Measurements from ENCODE around the gene CELF3. TPM values are rescaled to one million over a fixed set of nuclear protein-coding genes. Genes with fewer than 3 reads are reported as not detected.
"Not testable (repeated sequence)": the region's sequence is repeated elsewhere in the genome, so short reads cannot be mapped to it uniquely, and the experiment has no call there.

The CELF3 gene
- total RNA-seq, 1 experiment from 2014 or later = 0.11 TPM

DNA sequence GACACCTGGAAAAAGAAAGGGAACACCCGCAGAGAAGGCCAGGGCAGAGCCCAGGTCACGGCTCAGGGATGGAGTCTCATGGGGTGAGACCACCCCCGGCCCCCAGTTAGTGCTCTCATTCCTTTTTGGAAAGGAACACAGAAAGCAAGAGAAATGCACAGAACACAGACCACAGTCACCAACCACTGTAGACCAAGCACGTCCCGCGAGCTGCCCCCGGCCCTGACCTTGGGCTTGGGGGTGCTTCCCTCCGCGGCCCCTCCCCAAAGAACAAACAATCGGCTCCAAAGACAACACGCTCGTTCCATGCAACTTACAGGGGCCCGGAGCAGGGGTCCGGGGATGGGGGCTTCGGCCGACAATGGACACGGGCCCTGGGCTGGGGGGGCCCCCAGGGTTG lies 12.8 kb downstream of the CELF3 start:
- DNase-seq (ENCODE audit: low read depth) = no peak

- no peak for DNase-seq (ENCODE audit: low read depth)
These were observed 13.7 kb downstream of the CELF3 start for GRCh38 chr1:151702936-151703335.

- no peak for DNase-seq (ENCODE audit: low read depth)
These were observed 15.1 kb downstream of the CELF3 start for GRCh38 chr1:151701515-151701914.

GRCh38 chr1:151693057-151693651 lies 23.4 kb downstream of the CELF3 start:
- no peak for DNase-seq (ENCODE audit: low read depth)

- no peak for DNase-seq (ENCODE audit: low read depth)
These were observed 24.4 kb downstream of the CELF3 start for GRCh38 chr1:151692226-151692625.

- DNase-seq (ENCODE audit: low read depth) = no peak
These were observed 27.1 kb downstream of the CELF3 start for GRCh38 chr1:151689494-151689893.

- no peak for DNase-seq (ENCODE audit: low read depth)
These were observed 30.0 kb downstream of the CELF3 start for GRCh38 chr1:151686561-151686960.

DNA sequence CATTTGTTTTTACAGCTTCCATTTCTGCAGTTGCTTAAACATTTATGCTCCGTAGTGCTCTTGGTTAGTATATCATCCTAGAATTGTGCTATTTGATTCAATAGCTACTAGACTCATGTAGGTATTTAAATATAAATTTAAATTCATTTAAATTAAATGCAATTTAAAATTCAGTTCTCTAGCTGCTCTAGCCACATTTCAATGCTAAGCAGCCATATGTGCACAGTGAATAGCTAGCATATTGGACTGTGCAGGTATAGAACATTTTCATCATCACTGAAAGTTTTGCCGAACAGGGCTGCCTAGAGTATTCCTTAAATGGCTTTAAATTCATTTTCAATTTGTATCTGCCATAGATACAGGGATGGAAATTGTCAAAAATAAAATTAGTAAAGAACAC lies 32.5 kb downstream of the CELF3 start:
- DNase-seq (ENCODE audit: low read depth) = no peak

- DNase-seq (ENCODE audit: low read depth) = not testable (repeated sequence)
These were observed 33.7 kb downstream of the CELF3 start for GRCh38 chr1:151682901-151683300.

- no peak for DNase-seq (ENCODE audit: low read depth)
These were observed 34.7 kb downstream of the CELF3 start for GRCh38 chr1:151681923-151682322.

DNA sequence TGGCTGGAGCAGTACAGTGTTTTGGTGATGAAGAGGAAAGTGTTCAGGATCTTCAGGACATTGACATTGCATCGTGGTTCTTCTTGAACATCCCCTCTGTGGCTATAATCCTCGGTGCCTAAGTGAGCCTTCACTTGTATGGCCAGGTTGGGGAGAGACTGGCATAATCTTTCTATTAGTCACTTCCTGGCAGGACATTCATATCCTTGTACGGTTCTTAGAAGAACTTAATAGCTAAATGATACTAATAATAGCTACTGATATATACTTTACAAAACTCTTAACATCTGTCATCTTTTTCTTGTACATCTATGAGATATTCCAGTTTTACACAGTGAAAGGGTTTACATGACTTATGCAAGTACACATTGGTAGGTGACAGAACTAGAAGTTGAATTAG lies 35.8 kb downstream of the CELF3 start:
- peak; percentile 71 for DNase-seq (ENCODE audit: low read depth)

- peak; percentile 18 for DNase-seq (ENCODE audit: low read depth)
These were observed 36.2 kb downstream of the CELF3 start for GRCh38 chr1:151680391-151680790.

- DNase-seq (ENCODE audit: low read depth) = no peak
These were observed 43.2 kb downstream of the CELF3 start for GRCh38 chr1:151673407-151673806.

DNA sequence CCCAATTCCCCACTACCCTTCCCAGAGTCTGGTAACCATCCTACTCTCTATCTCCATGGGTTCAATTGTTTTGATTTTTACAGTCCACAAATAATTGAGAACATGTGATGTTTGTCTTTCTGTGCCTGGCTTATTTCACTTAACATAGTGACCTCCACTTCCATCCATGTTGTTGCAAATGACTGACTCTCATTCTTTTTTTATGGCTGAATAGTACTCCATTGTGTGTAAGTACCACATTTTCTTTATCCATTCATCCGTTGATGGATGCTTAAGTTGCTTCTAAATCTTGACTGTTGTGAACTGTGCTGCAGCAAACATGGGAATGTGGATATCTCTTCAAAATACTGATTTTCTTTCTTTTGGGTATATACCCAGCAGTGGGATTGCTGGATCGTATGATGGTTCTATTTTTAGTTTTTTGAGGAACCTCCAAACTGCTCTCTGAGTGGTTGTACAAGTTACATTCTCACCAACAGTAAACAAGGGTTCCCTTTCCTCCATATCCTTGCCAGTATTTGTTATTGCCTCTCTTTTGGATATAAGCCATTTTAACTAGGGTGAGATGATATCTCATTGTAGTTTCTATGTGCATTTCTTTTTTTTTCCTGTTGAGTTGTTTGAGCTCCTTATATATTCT lies 46.4 kb downstream of the CELF3 start:
- not testable (repeated sequence) for DNase-seq (ENCODE audit: low read depth)

DNA sequence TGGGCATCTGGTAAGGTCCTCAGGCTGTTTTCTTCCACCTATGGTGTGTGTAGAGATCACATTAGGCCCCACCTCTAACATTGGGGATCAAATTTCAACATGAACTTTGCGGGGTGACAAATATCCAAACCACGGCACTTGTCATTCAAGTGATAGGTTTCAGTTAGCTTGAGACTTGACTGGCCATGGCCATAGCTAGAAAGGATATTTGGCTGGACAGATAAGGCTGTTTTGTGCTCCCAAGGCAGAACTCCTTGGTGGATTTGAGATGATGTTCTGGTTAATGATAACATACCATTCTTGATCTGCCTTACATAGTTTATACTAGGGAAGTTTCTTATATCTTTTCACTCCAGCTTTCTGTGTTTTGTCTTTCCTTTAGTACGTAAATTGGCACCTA lies 48.5 kb downstream of the CELF3 start:
- DNase-seq (ENCODE audit: low read depth) = no peak

DNA sequence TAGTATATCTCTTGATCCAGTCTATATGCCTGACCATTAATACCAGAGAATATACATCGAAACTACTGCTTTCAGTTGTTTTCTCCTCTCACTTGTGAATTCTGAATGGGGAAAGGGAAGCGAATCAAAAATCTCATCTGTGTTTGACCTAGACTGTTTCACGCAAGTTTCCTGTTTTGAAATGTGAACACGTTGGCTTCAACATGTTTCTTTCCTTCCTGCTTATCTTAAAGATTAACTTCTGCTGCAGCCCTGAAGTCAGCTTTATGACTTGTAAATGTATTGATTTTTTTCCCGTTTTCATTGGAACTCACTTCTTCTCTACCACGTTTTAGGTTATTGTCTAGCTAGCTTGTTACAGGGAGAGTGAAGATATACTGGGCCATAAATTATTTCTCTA lies 54.9 kb downstream of the CELF3 start:
- no peak for DNase-seq (ENCODE audit: low read depth)

DNA sequence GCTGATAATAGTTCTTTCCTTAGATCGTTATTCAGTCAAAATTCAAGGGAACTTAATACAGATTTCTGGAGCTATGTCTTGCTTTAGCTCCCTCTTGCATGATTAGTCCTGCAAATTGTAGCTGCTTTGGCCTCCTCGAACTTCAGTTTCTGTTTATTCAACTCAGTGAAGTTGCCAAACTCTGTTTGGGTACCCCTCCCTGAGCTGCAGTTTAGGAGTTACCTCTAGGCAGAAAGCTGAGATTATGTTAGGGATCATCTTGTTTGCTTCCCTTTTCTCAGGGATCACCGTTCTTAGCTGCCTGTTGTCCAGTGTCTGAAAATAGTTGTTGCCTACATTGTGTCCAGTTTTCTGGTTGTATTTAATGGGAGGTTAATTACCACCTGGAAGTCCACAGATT lies 61.2 kb downstream of the CELF3 start:
- DNase-seq (ENCODE audit: low read depth) = no peak

- DNase-seq (ENCODE audit: low read depth) = peak; percentile 17
These were observed 63.2 kb downstream of the CELF3 start for GRCh38 chr1:151653397-151653796.

Other genes starting within 250 kb of the CELF3 start
- 3.5 and 4.1 TPM in 2 replicates for gene CGN, start 205.4 kb downstream of the CELF3 start, total RNA-seq (2014; rRNA removed; shearing (Covaris generic))
- gene TUFT1, start 176.5 kb downstream of the CELF3 start, total RNA-seq (2014; rRNA removed; shearing (Covaris generic)) = 17.9 and 19.4 TPM in 2 replicates
- 13.2 and 25.3 TPM in 2 replicates for gene SNX27, start 104.8 kb downstream of the CELF3 start, total RNA-seq (2014; rRNA removed; shearing (Covaris generic))
- not detected in 2 replicates for gene RIIAD1, start 4.7 kb upstream of the CELF3 start, total RNA-seq (2014; rRNA removed; shearing (Covaris generic))
- gene MRPL9, start 46.7 kb upstream of the CELF3 start, total RNA-seq (2014; rRNA removed; shearing (Covaris generic)) = 197 and 249 TPM in 2 replicates
- 12.6 and 13.8 TPM in 2 replicates for gene TDRKH, start 73.7 kb upstream of the CELF3 start, total RNA-seq (2014; rRNA removed; shearing (Covaris generic))
- gene LINGO4, start 88.6 kb upstream of the CELF3 start, total RNA-seq (2014; rRNA removed; shearing (Covaris generic)) = not detected in 2 replicates
- gene RORC, start 115.0 kb upstream of the CELF3 start, total RNA-seq (2014; rRNA removed; shearing (Covaris generic)) = not detected in 2 replicates
- not detected in 2 replicates for gene C2CD4D, start 123.0 kb upstream of the CELF3 start, total RNA-seq (2014; rRNA removed; shearing (Covaris generic))
- gene THEM5, start 136.9 kb upstream of the CELF3 start, total RNA-seq (2014; rRNA removed; shearing (Covaris generic)) = not detected in 2 replicates
- gene THEM4, start 192.7 kb upstream of the CELF3 start, total RNA-seq (2014; rRNA removed; shearing (Covaris generic)) = 15.1 and 31.0 TPM in 2 replicates

Data from Daoy (cell line).